CD4-positive, alpha-beta T cell treated with Interleukin-4 for 1 hour (primary cell): ENCODE measurements around the gene RNF41.
"Not testable (repeated sequence)": the region's sequence is repeated elsewhere in the genome, so short reads cannot be mapped to it uniquely, and the experiment has no call there.

Experiments used
- DNase-seq, 2 donors: peaks; one replicate each; pipeline ENCODE4 v3.0.0-alpha.2; 2020 to 2022

Gene RNF41

DNA sequence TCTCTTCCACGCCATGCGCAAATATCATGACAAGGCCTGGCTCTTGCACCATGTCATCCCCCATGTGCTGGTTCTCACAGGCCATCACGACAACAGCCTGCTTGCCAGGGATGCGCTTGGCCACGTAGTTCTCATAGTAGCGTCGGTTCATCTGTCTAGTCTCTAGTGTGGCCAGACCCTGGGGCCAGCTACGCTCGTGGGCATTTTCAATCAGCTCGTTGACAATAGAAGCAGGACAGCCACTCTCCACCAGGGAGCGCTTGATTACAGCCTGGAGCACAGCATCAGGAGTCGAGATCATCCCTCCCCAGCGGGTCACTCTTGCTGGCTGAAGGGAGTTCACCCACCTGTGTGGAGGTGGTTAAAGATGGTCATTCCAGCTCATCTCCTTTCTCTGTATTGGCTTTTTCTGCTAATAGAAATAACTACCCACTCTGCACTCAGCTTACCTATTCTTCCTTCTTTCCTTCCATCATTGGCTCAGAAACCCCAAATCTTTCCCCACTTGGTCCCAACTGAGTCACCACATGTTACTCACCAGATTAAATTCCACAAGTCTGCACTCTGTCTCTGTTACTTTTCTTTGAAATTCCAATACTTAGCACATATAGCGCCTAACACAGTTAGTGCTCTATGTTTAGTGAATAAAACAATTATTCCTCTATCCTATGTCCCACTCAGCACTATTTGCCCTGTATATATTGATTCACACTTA, 15.1 kb downstream of the RNF41 start:
- peak; percentile 49 to 54 for DNase-seq

DNA sequence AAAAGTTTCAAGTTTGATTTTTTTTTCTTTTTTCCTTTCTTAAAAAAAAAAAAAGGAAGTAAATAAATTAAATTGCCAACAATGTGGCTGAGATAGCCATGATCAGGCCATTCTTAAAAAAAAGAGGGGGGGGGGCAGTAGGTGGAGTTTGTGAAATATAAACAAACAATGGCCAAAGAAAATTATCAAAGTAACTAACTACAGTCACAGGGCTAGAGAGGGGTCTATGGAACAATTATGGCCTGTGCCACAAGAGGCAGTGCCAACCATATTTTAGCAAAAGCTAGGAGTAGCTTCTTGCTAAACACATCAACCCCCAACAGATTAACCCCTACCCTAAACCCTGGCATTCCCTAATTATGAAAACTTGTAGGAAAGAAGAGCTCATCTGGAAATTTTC, 16.3 kb downstream of the RNF41 start:
- no peak for DNase-seq

DNA sequence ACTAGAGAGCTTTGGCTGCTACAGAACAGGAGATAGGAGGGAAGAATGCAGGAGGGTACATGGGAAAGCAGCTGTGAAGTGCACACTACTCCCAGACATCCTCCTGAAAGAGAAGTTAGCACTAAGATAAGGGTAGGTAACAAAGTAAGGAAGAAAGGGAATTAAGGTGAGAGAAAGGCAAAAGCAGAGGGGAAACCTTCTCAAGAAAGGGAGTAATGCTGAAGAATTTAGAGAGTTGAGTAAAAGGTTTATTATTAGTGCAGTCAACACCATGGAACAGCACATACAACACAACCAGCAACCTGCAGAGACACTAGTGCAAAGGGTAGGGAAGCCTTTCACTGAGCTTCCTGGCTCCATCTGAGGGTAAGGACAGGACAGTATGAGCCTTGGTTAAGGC, 17.4 kb downstream of the RNF41 start:
- no peak for DNase-seq

DNA sequence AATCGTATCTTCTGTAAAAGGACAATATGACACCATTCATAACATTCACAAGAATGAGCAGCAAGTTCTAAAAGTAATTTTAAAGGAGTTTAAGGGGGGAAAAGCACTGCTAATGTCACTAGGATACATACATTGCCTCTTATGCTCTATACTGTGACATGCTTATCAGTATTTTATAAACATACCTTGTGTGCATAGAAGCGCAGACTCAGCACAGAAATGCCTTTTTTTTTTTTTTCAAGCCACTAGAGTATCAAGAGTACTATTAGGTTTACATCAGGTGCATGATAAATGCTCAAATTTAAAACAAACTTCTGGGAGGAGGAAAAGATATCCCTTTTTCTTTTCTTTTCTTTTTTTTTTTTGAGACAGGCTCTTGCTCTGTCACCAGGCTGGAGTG, 18.9 kb downstream of the RNF41 start:
- no peak for DNase-seq

DNA sequence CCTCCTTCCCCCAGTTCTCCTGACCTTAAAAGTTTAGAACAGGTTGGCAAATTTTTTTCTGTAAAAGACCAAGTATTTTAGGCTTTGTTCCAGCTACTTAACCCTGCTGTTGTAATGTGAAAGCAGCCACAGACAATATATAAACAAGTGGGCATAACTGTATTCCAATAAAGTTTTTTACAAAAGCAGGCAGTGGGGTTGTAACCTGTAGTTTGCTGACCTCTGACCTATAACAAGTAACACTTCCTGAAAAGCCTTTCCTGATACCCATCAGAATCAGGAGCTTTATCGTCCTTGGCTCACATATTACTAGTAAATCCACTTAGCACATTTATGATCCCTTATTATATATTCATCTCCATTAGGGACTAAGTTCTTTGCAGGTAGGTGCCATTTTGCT, 19.4 kb downstream of the RNF41 start:
- DNase-seq: no peak

DNA sequence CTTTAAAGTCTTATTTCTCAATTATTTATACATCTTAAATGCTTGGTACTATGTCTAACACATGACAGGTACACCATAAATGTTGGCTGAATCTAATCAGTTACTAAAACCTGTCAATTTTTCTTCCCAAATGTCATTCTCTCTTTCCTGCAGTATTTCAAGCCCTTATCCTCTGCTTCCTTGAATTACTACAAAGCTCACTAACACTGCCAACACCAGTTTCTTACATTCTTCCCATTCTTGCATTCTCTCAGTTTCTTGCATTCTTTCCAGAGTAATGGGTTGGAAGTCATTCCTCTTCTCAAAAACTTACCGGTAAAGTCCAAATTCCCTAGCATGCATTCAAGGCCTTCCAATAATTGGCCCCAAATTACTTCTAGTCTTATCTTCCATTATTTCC, 22.9 kb downstream of the RNF41 start:
- no peak for DNase-seq

DNA sequence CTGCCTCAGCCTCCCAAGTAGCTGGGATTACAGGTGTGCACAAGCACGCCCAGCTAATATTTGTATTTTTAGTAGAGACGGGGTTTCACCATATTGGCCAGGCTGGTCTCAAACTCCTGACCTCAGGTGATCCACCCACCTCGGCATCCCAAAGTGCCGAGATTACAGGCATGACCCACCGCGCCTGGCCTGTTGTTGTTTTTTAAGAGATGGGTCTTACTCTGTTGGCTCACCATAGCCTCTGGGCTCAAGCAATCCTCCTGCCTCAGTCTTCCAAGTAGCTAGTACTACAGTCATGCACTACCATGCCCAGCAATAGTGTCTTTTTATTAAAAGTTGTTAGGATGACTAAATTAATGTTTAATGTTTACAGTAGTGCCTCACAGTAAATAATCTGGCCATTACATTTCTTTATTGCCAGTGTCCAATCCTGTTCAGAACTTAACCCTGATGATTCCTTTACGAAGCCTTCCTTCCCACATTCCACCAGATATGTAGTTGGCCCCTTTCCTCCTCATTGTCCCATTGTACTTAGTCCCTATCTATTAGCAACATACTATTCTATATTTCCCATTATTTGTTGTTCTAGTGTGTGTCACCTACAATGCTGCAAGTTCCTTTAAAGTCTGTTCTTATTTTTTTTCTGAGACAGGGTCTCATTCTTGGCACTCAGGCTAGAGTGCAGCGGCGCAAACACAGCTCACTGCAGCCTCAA, 23.6 kb downstream of the RNF41 start:
- DNase-seq: no peak

DNA sequence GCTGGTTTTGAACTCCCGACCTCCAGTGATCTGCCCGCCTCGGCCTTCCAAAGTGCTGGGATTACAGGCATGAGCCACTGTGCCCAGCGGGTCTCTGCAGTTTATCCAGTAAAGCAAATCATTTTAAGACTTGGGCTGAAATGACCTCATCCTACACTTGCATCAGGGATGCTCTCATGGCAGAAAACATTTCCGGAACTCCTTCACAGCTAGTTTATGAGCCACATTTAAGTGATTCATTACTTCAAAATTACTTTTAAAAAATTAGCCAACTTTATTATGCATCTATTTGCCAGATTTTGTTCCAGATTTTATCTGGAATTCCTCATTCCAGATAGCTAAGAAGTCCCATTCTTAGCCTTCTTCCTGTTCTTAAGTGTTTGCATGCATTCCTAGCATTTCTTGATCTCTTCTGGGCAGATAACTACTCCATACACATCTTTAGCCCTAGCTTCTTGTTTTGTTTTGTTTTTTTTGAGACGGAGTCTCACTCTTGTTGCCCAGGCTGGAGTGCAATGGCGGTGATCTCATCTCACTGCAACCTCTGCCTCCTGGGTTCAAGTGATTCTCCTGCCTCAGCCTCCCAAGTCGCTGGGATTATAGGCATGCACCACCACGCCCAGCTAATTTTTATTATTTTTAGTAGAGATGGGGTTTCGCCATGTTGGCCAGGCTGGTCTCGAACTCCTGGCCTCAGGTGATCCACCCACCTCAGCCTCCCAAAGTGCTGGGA, 24.7 kb downstream of the RNF41 start:
- DNase-seq: not testable (repeated sequence)

DNA sequence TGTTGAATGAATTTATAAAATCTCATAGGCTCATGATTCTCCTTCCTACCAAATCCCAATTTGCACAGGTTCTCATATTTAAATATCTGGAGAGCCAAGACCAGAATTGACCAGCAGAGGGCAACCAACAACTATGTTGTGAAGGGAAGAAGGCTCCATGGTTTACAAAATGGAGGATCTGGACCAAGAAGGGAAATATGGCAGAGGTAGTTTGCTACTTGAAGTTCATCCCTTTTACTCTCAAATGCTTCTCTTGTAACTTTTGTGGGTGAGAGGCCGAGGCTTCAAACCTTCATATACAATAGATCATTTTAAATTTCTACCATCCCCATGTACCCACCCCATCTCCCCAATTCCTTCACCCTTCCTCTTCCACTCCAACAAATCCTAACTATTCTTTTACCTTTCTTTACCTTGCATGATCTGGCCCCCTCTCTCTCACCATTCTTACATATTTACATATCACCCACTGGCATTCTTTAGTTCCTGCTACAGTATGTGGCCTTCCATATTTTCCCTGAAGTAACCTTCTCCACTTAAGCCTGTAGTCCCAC, 28.6 kb downstream of the RNF41 start:
- peak; percentile 76 to 85 for DNase-seq

DNA sequence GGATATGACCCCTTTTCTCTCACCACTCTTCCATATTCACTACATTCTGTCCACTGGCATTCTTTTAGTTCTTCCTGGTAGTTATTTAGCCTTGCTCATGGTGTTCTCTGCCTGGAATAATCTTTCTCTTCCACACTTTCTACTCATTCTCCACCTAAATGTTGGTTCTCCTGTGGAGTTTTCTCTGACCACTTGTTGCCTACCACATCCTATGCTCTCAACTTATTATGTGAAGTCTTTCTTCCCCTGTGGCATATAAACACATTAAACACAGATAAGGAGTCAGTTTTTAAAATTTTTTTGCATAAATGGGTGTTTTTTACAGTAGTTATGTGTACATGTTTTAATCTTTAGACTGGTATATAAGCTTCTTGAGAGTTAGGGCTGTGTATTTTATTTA, 29.1 kb downstream of the RNF41 start:
- no peak for DNase-seq

DNA sequence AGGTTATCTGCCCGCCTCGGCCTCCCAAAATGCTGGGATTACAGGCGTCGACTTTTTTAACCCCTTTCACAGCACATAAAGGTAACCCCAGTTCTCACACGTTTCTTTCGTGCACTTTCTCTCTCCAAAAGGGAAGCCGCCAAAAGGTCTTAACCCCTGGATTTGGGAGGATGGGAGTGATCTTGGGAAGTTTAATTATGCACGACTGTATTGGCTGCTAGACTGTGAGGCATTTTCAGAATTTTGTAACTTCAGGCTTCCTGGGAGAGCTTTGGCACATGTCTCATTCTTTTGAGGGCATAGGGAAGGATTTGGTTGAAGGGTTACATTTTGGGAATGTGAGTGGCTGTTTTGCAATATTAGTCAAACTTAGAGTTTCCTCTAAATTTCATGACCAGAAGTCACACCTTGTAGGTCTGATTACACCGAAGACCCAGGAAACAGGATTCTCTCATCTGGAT, 31.0 kb downstream of the RNF41 start:
- DNase-seq: no peak

DNA sequence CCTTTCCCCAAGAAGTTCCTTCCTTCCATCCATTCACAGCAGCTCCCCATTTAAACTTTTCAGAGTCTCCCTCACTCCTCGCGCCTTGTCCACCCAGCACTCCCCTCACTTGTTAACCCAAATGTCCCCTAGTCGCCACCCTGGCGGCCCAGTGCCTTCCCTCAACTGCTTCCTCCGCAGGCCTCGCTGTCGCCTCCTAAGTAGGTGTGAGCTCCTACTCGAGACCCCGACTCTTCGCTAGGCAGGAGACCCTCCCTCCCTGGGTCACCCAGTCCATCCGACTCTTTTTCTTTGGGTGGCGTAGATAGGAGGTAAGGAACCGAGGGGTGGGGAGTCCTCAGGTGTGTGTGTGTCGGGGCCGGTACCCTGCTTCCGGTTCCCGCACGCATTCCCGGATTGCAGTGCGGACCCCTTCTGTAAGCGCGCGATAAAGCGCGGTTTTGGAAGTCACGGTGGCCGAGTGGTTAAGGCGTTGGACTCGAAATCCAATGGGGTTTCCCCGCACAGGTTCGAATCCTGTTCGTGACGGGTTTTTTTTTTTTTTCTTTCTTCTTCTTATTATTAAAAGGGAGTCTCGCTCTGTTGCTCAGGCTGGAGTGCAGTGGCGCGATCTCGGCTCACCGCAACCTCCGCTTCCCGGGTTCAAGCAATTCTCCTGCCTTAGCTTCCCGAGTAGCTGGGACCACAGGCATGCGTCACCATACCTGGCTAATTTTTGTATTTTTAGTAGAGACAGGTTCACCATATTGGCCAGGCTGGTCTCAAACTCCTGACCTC, 31.6 kb downstream of the RNF41 start:
- DNase-seq: peak; percentile 80 to 84

DNA sequence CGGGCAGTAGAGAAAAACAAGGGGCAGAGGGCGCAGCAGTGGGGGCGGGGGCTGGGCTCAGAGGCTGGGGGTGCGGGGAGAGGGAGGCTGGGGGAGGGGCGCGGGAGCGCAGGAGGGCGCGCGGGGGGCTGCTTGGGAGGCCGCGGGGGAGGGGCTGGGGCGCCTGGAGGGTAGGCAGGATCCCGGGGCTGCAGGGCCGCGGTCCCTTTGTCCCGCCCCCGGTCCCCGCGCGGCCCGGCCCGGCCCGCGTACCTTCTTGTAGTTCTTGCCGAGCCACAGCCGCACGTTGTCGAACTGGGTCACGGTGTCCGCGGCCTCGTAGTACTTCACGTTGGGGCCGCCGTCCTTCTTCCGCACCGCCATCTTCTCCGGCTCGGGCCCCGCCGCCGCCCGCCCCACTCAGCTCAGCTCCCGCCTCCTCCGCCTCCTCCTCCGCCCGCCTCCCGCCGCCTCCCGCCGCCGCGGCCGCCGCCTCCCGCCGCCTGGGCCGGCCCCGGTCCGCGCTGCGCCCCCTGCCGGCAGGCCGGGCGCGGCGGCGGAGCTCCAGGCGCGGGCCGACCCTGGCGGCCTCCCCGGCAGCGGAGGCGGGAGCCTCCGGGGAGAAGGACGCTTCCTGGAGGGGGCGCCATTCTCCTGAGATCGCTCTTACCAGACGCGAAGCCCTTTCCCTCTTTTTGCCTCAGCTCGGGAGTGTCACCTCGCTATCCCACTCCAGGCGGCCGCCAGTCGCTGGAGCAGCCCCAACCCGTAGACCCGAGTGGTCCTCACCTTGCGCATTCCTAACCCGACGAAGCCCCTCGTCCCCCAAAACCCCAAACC, 32.4 kb downstream of the RNF41 start, which contains the start of gene SMARCC2:
SMARCC2 (minus strand) TSS at position 385 of the 819 bp plus-strand sequence; CDS start at position 363, 22 bp downstream.
- DNase-seq: peak; percentile 83 to 89

DNA sequence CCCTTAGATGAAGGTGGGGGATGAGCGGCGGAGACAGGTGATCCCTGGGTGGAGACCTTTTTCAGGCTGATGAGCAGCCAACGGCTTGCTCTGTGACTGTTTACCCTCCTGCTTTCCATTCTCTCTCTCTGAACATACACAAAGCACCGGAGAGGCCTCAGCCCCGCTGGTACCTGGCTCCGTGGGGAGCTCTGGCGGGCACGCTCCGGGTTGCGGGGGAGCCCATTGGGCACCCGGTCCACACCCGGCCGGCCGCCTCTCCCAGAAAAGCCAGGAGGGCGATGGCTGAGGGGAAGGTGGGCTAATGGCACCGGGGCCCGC, 33.0 kb downstream of the RNF41 start:
- DNase-seq: no peak

DNA sequence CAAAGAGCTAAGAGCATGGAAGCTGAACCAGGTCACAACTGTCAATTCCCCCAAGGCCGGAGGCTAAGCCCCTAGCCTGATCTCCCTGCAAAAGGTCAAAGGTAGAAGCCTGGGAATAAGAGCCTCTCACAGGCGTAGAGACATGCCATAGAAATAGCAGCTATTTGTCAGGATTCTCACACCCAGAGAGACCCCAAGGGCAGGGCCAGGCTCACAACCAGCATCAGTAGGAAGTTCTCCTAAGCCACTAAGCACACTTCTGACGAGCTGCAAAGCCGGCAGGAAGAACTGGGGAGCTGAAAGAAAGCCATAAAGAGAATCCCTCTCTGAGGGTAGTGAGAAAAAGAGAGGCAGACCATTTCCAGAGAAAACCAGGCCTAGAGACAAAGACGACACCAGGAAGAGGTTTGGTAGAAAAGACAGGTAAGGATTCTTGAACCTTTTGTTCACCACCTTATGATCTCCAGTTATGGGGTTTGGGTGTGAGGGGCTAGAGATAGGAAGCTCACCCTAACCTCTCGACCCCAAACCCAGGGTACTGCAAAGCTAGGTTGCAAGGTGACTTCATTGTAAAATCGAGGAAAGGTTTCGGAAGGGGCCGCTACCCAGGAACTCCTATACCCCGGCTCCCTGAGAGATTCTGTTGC, 33.5 kb downstream of the RNF41 start:
- DNase-seq: peak in 1 of 2 donors; percentile 18

DNA sequence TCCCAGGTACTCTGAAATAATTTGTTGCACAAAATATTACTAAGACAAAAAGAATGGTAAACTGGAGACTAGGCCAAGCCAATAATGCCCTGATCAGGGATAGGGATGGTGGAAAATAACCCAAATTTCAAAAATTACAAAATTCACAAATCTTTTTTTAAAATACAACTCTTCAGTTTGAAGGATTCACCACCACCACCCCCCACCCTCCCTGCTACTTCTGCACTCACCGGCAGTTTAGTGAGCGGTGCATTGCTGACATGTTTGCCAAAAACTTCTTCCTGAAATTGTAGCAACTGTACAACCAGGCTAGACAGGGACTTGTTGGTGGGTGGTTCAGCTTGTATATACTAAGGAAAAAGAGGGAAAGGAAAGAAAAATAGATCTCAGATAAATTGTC, 34.8 kb downstream of the RNF41 start:
- DNase-seq: no peak

DNA sequence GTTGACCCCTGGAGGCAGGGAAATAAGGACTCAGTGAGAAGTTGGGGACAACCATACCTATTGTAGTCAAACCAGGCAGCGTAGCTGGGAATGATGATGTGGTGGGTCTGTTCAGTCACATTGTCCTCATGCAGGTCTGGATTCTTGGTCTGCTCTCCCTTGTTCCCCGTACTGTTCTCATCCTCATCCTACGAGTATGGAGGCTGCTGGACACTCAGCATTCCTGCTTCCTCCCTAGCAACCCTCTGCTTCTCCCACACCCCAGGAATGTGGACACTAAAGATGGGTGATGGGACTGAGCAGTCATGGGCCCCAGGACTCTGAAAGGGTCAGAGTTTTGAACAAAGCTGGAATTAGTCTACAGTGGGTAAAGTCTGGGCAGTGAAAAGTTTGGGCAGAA, 43.4 kb downstream of the RNF41 start:
- no peak for DNase-seq

DNA sequence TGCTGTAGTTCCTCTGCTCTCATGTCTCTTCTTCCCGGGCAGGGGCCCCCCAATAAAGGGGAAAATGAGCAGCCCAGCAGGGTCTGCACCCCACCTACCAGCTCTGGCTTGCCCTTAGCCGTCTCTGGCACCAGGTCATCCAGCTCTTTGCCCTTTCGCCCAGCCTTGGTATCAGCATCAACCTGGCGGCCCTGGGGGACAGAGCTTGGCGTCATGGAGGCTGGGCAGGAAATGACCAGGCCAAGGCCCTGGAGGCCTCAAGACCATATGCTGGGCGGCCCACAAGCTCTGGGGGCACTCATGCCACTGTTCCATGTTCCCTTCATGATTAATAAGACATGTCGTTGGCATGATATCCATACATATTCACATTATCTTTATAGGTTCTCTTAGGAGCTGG, 48.9 kb downstream of the RNF41 start:
- DNase-seq: no peak

DNA sequence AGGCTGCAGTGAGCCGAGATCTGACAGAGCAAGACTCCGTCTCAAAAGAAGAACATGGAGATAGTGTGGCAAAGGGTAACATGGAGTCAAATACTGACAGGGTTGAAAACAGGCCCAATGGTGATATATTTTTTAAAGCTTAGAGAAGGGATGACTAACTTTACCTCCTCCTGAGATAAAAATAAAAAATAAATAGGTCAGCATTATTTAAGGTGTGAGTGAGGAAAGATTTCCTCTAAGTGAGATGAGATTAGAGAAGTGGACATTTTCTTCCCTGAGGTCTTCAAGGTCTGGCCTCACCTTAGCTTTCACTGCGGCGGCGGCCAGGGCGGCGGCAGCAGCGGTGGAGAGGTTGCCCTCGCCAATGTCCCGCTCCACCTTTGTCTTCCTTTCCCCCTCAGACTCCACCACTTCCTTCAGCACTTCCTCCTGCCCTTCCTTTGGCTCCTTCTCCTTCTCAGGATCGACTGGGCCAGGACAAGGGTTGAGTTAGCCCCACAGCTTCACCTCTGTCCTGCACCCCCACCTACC, 52.4 kb downstream of the RNF41 start:
- DNase-seq: no peak

DNA sequence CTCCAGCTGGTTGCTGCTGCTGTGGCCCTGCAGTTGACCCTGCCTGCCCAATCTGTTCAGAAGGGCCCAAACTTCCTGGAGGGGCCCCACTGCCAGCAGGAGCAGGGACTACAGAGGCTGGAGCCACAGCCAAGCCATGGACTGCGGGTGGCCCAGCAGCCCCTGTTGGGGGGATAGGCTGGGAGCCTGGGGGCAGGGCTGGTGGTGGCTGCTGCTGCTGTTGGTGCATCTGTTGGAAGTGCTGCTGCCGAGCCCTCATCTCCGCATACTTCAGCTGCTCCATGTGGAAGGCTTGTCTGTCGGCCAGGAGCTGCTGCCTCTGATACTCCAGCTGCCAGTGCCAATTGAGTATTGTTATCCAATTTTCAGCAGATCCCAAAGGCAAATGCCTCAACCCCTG, 56.4 kb downstream of the RNF41 start:
- no peak for DNase-seq

DNA sequence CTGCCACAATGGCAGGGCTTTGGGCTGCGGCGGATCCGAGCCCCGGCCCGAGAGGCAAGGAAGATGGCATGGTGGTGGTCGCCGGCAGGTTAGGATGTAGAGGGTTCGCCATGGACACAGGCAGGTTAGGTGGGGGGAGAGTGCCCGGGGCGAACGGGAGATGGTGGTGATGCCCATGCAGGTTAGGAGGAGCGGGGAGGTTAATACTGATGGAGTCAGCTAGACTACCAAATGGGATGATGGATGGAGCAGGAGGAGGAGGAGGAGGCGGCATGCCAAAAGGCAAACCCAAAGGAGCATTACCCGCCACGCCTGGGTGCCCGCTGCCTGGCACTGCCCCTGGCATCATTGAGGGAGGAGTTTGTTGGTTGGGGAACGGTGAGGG, 57.4 kb downstream of the RNF41 start:
- no peak for DNase-seq
